ENCODE data around the gene DSEL.

- no peak for TF ChIP-seq POLR2AphosphoS5 (IDR thresholded peaks at IDR 0.05; ENCODE audit: low read depth, low read length)
- no peak for TF ChIP-seq TAF1 (IDR thresholded peaks at IDR 0.05; ENCODE audit: borderline replicate concordance, low read depth, low read length)
- TF ChIP-seq POLR2A (IDR thresholded peaks at IDR 0.05; ENCODE audit: low read depth, low read length): no peak
Measured at GRCh38 chr18:67500522-67501205, 15.9 kb downstream of the DSEL start.

All from GM12892 (cell line).